ENCODE results near the gene CDKN1C.
"Not testable (repeated sequence)": the region's sequence is repeated elsewhere in the genome, so short reads cannot be mapped to it uniquely, and the experiment has no call there.

Gene CDKN1C

DNA sequence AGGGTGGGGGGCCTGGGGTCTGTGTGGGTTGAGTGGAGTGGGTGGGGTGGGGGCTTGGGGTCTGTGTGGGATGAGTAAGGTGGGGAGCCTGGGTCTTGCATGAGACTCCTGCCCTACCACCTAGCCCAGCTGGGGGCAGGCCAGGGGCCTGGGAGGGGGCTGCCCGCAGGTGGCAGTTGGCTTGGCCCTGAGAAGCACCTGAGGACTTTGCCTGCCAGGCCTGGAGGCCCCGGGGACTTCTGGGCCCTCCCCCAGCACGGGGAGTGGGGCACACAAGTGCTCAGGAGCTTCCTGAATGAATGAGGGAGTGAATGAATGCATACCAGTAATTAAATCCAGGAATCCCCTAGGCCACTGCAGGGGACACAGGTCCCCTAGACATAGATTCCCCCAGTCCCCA is 37.1 kb upstream of the CDKN1C start:
- no peak for FAIRE-seq

DNA sequence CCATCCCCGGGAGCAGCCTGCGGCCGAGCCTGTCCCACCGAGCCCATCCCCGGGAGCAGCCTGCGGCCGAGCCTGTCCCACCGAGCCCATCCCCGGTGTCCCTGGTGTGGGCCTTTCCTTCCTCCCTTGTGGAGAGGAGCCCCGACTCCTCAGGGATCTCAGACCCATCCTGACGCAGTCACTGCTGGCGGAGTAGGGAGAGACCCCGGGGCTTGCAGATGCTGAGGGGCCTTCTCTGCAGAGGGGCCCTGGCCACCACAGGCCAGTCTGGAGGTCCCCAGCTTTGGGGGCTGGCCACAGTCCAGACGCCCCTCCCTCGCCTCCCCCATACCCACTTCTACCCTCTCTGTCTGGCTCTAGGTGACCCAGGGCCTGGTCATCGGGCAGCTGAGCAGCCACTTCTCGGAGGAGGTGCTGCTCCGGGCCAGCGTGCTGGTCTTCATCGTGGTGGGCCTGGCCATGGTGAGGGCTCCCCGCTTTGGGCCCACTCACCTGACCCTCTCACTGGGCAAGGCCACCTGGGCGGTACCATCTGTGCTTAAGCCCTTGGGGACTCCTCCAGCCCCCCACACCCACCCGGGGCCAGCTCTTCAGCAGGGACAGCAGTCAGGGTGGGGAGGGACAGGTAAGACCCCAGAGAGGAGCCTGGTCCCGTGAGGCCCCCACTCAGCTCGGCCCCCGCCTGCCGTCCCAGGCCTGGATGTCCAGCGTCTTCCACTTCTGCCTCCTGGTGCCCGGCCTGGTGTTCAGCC is 36.3 kb upstream of the CDKN1C start:
- FAIRE-seq: no peak

DNA sequence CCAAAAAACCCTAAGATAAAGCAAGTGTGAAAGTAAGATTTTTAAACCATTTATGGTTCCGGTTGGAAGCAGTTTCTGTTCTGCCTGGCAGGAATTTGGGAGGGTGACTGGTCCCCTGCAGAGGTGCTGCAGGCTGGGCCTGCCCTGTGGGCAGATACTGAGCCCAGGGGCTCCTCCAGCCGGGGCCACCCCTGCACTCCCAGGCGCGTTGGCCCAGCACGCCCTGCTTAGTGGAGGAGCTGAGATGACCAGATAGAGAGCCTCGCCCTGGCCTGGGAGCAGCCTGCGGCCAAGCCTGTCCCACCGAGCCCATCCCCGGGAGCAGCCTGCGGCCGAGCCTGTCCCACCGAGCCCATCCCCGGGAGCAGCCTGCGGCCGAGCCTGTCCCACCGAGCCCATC is 35.7 kb upstream of the CDKN1C start:
- no peak for FAIRE-seq

DNA sequence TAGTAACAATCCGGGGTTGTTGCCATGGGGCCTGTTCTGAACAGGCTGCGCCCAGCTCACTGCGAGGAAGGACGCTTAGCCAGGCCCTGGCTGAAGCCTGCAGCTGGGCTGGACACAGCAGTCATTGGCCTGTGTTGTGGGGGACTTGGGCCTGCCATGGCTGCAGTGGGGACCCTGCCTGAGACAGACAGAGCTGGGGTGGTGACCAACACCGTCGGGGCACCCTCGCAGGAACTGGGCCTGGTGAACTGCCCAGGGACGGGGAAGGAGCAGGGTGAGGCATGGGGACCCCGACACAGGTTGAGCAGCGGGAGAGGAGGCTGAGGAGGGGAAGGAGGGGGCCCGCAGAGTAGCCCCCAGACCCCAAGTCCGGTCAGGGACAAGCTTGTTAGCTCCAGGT is 34.8 kb upstream of the CDKN1C start:
- no peak for FAIRE-seq

DNA sequence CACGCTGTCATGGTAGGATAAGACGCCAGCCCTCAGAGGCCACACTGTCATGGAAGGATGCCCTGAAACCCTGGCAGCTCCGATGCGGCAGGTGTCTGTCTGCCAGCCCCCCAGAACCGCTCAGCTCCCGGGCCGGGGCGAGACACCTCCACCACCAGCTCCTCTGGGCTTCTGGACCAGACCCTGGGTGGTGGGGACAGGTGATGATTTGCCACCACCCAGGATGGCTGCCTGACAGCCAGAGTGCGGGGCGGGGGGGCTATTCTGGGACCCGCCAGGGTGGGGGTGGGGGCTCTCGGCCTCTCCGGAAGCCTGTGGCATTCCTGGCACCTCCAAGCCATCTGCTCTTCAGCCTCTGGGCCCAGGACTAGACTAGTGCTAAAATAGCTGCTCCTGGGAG is 34.3 kb upstream of the CDKN1C start:
- no peak for FAIRE-seq

DNA sequence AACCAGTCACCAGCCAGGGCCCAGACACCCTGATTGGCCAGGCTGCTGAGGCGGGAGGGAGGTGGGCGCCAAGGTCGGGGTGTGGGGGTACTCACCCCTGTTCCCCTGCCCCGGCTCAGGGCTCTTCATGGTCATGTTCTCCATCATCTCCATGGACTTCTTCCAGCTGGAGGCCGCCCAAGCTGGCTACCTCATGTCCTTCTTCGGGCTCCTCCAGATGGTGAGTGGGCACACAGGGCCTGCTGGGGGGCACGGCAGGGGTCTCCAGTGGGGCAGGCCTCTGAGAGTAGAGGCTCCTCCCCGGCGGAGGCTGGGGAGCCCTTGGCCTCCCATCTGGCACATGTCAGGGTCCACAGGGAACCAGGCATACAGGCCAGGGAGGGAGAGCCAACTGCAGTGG is 33.6 kb upstream of the CDKN1C start:
- no peak for FAIRE-seq

DNA sequence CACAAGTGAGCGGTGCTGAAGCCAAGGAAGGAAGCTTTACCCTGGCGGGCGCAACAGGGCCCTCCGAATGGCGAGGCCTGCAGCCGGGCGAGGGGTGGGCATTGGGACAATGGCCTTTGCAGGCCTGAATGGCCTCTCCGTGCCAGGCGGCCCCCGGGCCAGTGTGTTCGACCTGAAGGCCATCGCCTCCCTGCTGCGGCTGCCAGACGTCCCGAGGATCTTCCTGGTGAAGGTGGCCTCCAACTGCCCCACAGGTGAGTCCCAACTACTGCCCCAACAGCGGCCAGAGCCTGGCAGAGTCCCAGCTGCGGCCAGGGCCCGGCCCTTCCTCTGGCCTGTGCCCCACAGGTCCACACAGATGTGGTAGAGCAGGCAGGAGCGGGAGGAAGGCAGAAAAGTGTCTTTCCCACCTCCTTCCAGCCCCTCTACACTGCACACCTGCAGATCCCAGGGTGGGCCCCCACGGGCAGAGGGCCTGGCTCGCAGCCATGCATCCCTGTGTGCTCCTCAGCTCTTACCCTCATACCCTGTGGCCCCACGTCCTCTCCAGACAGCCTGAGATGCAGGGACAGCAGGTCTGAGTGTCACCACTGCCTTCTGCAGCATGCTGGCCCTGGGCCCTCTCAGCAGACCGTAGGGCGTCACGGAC is 32.4 kb upstream of the CDKN1C start:
- no peak for FAIRE-seq

DNA sequence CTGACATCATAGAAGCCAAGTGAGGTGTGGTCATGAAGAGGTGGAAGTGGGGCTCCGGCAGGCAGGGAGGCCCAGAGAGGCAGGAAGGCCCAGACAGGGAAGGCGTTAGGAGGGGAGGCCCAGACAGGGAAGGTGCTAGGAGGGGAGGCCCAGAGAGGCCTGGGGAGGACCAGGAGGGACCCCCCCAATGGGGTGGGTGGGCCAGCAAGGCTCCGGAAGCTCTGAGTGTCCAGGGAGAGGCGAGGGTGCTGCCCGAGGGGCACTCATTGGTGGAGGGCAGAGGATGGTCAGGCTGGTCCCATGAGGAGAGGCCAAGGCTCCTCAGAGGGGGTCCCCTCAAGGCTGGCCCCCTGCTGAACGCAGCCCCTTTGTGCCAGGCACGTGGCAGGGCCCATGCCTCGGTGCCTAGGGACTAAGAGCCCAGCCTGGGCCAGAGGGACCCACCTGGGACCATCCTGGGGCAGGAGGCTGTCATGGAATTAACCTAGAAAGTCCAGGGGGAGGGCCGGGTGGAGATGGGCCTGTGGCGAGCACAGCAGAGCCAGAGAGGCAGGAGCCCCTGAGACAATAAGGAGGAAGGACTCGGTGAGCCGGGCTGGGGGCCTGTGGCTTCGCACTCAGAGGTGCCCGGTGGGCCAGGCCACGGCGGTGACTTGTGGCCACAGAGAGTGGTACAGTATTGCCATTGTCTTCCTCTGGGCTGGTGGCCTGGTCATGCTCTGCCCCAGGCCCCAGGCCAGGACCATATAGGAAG is 31.5 kb upstream of the CDKN1C start:
- FAIRE-seq: no peak

DNA sequence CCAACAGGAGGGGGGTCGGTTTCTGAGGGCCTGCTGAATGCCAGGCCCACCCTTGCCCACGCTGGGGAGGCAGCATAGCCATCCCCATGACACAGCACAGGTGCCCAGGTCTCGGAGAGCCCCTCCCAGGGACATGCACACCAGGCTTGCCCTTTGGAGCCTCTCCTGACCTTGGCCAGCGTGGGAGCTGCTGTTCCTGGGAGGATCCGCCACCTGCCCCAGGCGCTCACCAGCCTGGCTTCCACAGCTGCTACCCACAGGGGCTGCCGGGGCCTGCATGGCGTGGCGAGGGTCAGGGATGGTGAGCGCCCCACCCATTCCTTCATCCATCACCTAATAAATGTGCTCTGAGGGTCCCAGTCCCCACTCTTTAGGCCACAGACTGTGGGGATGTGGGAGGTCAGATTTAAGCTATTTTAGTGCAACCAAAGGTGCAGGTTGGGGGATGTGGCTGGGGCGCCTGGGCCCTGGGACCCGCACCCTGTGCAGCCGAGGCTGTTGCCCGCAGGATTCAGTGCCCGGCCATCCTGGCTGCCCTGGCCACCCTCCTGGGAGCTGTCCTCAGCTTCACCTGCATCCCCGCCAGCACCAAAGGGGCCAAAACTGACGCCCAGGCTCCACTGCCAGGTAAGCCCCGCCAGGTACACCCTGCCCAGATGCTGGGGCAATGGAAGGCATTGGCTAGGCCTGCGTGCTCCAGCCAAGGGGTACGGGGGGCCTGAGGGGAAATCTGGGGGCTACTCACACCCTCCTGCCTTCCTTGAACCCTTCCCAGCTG is 30.7 kb upstream of the CDKN1C start:
- no peak for FAIRE-seq

DNA sequence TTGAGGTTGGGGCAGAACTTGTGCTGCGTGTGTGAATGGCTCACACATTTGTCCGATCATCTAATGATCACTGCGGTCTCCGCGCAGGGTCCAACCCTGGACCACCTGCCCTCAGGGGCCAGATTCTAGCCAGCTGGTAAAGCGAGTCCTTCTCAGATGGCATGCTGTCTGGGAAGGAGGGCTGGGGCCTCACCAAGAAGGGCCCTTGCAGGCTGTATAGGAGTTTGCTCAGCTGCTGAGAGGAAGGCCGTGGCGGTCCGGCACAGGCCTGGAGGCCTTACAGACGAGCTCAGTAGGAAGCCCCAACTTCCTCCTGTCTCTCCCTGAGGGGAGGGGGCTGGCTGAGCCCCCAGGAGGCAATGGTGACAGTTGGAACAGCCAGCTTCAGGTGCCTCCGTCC is 29.9 kb upstream of the CDKN1C start:
- FAIRE-seq: no peak

DNA sequence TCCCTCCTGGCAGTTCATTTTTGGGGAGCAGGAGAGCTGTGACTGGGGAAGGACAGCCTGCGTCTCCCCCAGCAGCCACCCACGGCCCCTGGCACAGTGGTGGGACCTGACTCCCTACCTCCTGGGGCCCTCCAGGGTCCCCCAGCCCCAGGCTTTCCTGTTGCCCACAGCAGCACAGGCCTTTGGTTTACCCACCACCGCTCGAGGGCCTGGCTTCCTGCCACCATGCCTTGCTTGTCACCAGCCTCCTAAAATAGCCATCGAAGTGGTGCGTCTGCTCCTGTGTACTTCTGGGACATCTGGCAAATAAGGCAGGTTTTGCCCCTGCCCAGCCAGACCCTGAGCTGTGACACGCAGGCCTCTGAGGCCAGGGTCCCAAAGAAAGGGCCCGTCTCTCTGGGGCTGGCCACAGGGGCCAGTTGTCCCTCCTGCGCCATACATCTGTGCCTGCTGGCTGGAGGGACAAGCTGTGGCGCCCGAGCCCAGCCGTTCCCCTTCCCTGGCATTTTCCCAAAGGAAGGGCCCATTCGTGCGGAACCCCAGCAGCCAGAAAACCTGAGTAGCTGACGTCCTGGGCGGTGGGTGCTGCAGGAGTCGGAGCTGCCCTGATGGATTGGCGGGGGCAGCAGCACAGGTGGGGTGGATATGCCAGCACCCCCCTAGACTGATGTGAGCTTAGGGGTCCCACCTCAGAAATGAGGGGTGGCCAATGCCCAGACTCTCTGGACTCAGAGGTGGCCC is 29.1 kb upstream of the CDKN1C start:
- FAIRE-seq: no peak

DNA sequence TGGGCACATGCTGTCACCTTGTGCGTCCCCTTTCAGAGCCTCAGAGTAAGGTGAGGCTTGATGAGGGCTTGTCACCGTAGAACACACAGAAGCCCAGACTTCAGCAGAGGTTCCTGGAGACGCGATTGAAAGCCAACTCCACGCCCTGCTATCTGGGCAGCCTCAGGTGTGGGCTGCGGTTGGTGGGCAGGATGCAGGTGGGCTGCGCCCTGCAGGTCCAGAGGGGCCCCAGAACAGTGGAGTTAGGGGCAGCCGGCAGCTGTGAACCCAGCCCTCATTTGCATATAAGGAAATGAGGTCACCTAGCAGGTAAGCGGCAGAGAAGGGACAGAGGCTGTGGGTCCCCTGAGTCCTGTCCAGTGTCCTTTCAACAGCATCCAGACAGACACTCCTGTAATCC is 28.2 kb upstream of the CDKN1C start:
- no peak for FAIRE-seq

DNA sequence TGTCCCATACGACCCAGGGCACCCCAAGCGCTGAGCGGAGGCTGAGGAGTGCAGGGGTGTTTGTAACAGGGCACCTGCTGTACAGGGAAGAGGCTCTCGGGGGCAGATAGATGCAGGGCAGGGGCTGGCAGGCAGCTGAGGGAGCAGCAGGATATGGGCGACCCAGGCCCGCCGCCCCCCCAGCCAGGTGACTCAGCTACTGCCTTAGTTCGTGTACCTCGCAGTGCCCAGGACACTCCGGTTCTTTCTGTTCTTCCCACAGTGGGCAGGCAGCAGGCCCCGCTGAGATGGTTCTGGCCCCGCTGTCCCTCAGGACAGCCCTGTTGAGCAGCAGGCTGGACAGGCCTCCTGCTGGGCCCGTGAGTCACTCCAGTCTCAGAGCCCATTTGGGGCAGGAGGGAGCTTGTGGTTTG is 27.4 kb upstream of the CDKN1C start:
- no peak for FAIRE-seq

DNA sequence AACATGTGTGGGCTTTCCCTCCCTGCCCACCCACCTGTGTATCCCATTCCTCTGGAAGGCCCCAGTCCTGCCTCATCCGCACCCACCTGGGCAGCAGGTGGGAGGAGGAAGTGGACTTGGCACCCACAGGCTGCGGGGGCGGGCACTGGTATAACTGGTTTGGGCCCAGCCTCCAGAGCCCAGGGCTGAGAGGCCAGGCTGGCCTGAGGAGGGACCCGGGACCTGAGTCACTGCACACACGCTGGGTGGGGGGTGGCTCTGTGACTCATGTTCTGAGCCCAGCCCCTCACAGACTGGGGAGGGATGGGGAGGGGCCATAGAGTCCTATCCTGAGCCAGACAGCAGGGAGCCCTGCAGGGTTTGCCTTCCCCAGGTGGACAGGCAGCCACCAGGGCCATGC is 26.9 kb upstream of the CDKN1C start:
- no peak for FAIRE-seq

DNA sequence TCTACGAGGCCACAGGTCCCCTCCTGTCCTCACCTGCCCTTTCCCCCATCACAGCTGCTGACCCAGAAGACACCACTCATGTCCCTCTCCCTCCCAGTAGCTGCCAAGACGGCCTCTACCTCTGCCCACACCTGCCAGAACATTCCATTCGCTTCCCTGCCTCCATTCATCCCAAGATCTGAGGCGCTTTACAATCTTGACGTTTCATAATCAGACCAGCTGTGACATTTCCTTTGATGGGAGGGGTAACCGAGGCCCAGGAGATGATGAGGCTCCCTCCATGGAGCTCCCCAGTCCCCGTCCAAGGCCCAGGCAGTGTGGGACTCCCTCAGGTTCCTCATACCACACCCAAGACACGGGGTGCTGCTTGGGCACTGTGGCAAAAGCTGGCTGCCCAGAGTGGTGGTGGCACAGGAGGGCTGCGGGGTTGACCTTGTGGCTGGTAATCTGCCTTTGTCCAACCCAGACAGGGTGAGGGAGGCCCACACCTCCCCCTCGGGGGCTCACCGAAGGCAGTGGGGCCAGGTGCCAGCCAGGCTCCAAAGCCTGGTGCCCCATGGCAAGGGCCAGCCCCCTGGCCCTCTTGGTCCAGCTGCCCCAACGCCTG is 26.3 kb upstream of the CDKN1C start:
- no peak for FAIRE-seq

DNA sequence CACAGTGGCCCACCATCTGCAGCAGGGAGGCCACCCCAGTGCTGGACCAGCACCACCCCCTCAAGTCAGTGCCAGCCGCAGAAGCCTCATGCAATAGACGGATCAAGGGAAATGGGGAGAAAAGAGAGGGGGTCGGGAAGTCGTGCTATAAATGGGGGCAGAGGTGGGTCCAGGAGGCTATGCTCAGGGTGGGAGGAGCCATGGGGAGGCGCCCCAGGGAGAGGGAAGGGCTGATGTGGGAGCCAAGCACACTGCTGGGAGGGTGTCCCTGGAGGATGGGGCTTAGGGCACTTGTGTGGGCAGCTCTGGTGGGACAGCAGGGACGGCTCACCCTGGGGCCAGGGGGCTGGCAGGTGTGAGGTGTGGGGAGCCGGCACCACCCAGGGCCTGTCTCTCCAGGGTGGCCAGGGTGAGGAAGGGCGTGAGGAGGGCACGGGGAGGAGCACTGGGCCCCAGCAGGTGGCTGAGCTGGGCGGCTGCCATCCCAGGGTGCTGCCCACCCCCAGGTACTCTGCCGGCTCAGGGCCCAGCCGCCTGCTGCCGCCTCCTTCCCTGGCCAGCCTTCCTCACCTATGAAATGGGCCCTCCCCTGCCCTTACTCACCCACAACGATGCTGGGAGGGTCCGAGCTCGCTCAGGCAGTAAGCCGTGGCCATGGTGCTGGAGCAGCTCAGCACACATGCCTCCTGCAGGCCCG is 25.7 kb upstream of the CDKN1C start:
- FAIRE-seq: no peak

DNA sequence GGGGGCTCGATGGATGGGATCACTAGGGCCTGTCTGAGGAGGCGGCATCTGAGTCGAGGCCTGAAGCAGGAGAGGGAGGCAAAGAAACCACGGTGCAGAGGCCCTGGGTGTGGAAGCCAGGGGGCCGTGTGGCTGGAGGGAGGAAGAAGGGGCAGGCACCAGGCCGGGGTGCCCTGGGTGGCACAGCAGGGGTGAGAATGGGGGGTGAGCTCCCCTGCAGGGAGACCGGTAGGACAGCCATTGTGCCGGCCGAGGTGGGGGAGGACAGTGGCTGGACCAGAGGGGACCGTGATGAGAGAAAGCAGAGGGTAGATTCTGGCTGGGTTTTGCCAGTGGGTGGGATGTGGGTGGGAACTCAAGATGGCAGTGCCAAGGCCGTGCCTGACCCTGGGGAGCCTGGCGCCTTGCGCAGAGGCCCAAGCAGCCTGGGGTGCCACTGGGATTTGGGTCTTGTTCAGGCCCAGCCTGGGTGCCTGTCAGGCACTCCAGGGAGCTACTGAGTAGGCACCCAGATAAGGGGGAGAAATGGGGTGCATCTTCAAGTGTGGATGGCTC is 24.9 kb upstream of the CDKN1C start:
- no peak for FAIRE-seq

DNA sequence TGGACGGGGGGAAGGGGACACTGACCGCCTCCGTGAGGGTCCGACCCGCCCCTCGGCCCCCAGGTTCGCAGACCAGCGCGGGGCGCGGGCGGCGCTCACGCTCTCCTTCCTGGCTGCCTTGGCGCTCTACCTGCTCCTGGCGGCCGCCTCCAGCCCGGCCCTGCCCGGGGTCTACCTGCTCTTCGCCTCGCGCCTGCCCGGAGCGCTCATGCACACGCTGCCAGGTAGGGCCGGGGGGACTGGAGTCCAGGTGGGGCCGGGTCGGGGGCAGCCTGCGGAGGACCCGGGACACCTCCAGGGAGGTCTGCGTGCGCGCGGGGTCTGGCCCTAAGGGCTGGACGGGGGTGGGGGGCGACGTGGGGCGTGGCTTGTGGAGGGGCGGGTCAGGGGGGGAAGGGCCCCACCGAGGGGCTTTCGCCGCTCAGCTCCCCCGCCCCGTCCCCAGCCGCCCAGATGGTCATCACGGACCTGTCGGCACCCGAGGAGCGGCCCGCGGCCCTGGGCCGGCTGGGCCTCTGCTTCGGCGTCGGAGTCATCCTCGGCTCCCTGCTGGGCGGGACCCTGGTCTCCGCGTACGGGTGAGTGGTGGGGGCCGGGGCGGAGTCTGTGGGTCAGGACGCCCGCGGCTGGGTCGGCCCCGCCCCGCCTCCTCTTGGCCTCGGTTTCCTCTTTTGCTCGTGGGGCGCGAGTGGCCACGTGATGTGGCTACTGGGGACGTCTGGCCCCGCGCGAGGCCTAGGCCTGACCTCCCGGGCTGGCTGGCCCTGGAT is 23.7 kb upstream of the CDKN1C start:
- no peak for FAIRE-seq

DNA sequence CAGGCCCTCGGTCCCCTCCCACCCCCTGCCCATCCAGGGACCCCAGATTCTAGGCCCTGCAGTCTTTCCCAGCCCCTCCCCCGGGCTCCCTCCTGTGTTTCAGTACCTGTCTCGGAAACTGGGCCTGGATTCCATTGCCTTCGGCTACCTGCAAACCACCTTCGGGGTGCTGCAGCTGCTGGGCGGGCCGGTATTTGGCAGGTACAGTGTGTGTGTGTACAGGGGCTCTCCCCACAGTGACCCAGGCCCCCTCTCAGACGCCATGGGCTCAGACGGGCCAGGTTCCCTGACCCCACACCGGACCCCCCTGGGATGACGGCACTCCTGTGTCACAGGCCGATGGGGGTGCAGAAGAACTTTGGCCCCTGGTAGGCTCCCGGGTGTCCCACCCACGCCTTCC is 22.6 kb upstream of the CDKN1C start:
- FAIRE-seq: no peak

DNA sequence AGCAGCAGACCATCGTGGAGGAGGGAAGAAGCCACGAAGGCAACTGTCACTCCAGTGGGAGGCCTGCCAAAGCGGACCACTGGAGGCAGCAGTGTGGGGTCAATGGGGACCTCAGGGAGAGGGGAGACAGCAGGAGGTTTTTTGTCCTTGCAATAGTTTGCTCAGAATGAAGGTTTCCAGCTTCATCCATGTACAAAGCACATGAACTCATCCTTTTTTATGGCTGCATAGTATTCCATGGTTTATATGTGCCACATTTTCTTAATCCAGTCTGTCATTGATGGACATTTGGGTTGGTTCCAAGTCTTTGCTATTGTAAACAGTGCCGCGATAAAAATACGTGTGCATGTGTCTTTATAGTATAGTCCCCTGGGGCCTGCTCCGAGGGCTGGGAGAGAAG is 19.7 kb upstream of the CDKN1C start:
- FAIRE-seq: not testable (repeated sequence)
